Stimulated activated memory B cell treated with anti-CD40 and anti-IgM and Interleukin-4, amounts not matched to agents 10 μg/mL and 1 μg/mL and 100 μg/mL, for 72 hours (primary cell): Measurements from ENCODE around the gene NRK.

ENCODE experiments used
- ATAC-seq: fragments of 150-1000 bp; cut with Tn5 transposase; 2 replicates; pipeline ENCODE4 v1.10.0; 2021
- H3K27ac Mint-ChIP-seq: one replicate; pipeline ENCODE4 v1.8.0; 2022; ENCODE audit warnings: mild to moderate bottlenecking, mixed read lengths
- H3K27me3 Mint-ChIP-seq: one replicate; pipeline ENCODE4 v1.8.0; 2022; ENCODE audit warnings: mixed read lengths
- H3K36me3 Mint-ChIP-seq: one replicate; pipeline ENCODE4 v1.8.0; 2022; ENCODE audit warnings: mixed read lengths
- H3K4me1 Mint-ChIP-seq: one replicate; pipeline ENCODE4 v1.8.0; 2022; ENCODE audit warnings: mixed read lengths
- H3K4me3 Mint-ChIP-seq: one replicate; pipeline ENCODE4 v1.8.0; 2022; ENCODE audit warnings: mild to moderate bottlenecking, moderate library complexity, mixed read lengths
- H3K9me3 Mint-ChIP-seq: one replicate; pipeline ENCODE4 v1.8.0; 2022; ENCODE audit warnings: mixed read lengths

Gene NRK

DNA sequence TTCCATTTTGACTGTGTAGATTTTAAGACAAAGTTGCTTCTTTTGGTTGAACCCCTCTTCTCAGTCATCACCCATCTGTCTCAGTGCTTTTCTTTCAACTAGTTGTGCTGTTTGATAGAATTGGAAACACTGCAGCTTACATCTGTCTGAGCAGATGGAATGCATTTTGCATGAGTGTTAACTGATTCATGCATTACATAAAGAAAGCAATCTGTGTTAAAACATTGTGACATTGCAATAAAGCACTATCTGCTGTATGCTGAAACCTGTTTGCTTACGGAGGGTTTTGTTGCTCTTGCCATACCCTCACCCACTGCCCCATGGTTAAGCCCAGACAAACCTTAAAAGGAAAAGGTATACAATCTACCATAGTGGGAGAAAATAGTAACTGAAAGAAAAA is 47.4 kb downstream of the NRK start:
- H3K9me3 Mint-ChIP-seq = no peaks in the 10 kb centered on the region
- H3K4me1 Mint-ChIP-seq = no peaks in the 10 kb centered on the region
- no peaks in the 10 kb centered on the region for H3K27me3 Mint-ChIP-seq
- no peaks in the 10 kb centered on the region for H3K36me3 Mint-ChIP-seq
- H3K27ac Mint-ChIP-seq = no peak overlapping the region
- no peak overlapping the region for H3K4me3 Mint-ChIP-seq
- no peak for ATAC-seq

DNA sequence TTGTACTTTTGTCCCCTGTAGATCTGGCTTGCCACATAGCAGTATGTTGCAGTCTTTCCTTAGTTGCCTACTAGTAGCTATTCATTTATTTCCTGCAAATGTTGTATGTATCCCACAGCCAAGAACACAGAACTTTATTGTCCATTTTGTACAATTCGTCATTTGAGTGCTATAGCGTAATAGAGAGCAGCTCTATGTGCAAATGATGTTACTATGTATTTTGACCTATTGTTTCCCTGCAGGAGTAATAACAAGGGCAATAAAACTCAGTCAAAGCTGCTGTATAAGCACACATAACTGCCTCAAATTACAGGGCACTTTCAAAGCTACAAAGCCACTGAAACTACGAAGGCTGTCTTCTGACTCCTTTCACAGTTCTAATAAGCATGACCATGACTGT is 48.1 kb downstream of the NRK start:
- Mint-ChIP-seq H3K36me3 (no peaks in the 10 kb centered on the region), H3K27me3 (no peaks in the 10 kb centered on the region), H3K4me3 (no peak overlapping the region), H3K27ac (no peak overlapping the region), H3K9me3 (no peaks in the 10 kb centered on the region), H3K4me1 (no peaks in the 10 kb centered on the region)
- no peak for ATAC-seq

DNA sequence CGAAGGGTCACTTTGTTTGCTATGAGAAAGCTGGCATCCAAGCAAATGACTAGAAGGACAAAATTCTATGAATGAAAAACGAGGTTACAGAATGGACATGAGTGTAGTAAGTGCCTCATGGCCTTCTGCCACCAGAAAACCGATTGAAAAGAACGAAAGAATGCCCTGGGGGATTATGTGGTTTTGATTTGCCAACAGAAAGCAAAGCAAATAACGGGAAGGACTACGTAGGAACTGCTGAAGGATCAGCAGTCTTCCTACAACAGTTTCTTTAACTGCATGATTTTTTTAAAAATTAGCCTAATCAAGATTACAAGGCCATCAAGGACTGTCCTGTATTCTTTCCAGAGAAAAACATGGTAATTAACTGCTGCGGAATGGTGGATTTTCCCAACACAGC is 50.6 kb downstream of the NRK start:
- no peak overlapping the region for H3K4me3 Mint-ChIP-seq
- no peaks in the 10 kb centered on the region for H3K9me3 Mint-ChIP-seq
- no peak for ATAC-seq
- H3K4me1 Mint-ChIP-seq = no peaks in the 10 kb centered on the region
- no peaks in the 10 kb centered on the region for H3K36me3 Mint-ChIP-seq
- no peaks in the 10 kb centered on the region for H3K27me3 Mint-ChIP-seq
- H3K27ac Mint-ChIP-seq = no peak overlapping the region

DNA sequence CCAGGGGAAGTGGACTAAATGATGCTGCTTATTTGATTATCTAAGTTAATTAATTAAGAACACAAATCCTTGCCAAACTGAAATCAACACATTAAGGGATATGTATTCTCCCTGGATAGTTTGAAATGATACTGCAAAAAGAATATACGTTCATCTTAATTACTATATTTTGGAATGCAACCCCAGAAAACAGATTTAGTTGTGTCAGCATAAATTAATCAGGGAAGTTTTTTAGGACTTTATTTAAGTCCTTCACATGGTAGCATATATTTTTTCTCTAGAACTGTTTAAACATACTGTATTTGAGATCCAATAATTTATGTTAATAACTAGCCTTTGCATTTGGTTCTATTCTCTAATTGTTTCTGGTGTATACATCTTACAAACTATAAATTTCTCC is 52.5 kb downstream of the NRK start:
- Mint-ChIP-seq H3K9me3 (no peaks in the 10 kb centered on the region), H3K4me1 (no peaks in the 10 kb centered on the region), H3K4me3 (no peak overlapping the region), H3K36me3 (no peaks in the 10 kb centered on the region), H3K27me3 (no peaks in the 10 kb centered on the region), H3K27ac (no peak overlapping the region)
- ATAC-seq = no peak

DNA sequence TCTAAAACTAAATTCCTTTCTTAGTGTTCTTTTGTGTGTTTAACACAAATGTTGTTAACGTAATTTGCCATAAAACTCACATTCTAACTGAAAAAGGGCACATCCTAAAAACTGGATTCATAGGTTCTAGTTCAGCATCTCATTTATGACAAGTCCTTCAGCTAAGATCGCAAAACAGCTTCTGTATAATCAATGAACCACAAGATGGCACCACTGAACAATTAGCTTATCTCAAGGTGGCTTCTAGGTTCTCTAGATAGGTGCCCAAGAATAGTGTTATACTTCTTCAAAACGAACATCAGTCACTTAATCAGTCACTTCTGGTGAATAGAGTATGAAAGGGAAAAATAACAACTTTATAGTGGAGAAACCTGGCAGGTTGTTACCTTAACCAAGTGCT is 54.3 kb downstream of the NRK start:
- H3K4me1 Mint-ChIP-seq = no peaks in the 10 kb centered on the region
- no peak overlapping the region for H3K4me3 Mint-ChIP-seq
- H3K9me3 Mint-ChIP-seq = no peaks in the 10 kb centered on the region
- H3K27me3 Mint-ChIP-seq = no peaks in the 10 kb centered on the region
- no peak for ATAC-seq
- H3K27ac Mint-ChIP-seq = no peak overlapping the region
- H3K36me3 Mint-ChIP-seq = no peaks in the 10 kb centered on the region

DNA sequence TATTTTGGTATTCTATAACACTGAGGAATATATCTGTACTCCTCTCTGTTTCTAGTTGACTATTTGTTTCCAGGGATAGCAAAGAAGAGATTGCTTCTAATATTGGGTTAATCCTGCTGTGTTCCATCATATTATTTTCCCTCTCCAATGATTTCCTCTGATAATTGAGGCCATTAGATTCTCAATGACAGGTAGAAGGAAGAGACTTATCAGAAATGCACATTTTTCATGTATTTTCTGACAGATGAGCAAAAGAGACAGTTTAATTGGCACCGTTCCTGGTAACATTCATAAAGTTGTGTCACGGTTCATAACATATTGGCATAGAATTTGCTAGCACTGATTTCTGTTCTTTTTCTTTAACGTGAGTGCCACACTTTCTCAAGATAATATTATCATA is 58.2 kb downstream of the NRK start:
- no peaks in the 10 kb centered on the region for H3K4me1 Mint-ChIP-seq
- no peak for ATAC-seq
- H3K27me3 Mint-ChIP-seq = no peaks in the 10 kb centered on the region
- H3K27ac Mint-ChIP-seq = no peak overlapping the region
- no peaks in the 10 kb centered on the region for H3K9me3 Mint-ChIP-seq
- H3K36me3 Mint-ChIP-seq = no peaks in the 10 kb centered on the region
- no peak overlapping the region for H3K4me3 Mint-ChIP-seq

DNA sequence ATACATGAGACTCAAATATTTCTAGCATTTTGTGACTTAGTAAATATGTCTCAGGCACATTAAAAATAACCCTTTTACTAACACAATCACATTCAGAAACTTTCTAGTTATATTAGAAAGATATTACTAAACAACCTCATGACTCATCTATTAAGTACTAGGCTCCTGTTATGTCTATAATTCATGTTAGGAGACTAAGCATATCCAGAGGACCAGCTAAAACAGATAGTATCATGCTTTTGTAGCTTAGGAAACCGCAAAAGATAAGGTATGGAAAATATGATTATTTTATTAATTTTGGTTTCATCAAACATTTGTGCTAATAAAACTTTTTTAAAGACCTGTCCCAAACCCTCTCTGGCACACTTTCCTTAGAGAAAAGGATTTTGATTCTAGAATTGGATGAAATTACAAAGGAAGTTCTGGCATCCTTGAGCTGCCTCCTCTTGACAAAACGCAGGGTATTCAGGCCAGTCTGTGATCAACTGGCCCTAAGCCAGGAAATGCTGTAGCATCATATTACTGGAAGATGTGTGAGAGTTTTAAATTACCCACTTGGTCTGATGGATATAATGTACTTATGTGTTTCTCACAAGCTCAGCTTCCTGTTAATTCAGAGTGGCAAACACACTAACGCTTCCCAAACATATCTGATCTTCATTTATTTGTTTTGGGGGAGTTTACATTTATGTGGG is 60.4 kb downstream of the NRK start:
- H3K9me3 Mint-ChIP-seq = no peaks in the 10 kb centered on the region
- no peaks in the 10 kb centered on the region for H3K4me1 Mint-ChIP-seq
- H3K4me3 Mint-ChIP-seq = no peak overlapping the region
- H3K36me3 Mint-ChIP-seq = no peaks in the 10 kb centered on the region
- no peaks in the 10 kb centered on the region for H3K27me3 Mint-ChIP-seq
- H3K27ac Mint-ChIP-seq = no peak overlapping the region
- ATAC-seq = no peak

DNA sequence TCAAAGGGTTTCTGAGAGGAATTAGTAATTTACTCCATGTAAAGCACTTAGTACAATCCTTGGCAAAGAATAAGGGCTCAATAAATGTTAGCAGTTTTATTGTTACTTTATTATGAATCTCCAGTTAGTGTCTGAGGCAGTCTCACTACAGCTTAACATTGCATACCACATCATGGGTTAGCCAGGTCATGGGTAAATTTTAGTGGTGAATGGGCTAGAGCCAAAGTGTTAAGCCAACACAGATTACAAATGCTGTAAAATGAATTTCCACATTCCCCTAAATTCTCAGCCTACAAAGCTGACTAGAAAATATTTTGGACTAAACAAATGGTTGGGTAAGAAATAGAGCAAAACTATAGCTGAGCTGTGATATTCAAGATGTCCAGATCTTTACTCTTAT is 72.4 kb downstream of the NRK start:
- H3K27ac Mint-ChIP-seq = no peak overlapping the region
- ATAC-seq = no peak
- no peak overlapping the region for H3K4me3 Mint-ChIP-seq
- H3K27me3 Mint-ChIP-seq = no peaks in the 10 kb centered on the region
- H3K4me1 Mint-ChIP-seq = no peaks in the 10 kb centered on the region
- no peaks in the 10 kb centered on the region for H3K36me3 Mint-ChIP-seq
- H3K9me3 Mint-ChIP-seq = no peaks in the 10 kb centered on the region

DNA sequence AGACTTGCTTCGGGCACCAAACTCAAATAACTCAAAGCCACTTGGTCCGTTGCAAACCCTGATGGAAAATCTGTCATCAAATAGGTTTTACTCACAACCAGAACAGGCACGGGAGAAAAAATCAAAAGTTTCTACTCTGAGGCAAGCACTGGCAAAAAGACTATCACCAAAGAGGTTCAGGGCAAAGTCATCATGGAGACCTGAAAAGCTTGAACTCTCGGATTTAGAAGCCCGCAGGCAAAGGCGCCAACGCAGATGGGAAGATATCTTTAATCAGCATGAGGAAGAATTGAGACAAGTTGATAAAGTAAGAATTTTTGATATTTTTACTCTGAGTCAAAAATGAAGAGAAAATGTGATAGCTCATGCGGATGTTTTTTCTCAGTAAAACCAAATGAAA is 87.2 kb downstream of the NRK start:
- Mint-ChIP-seq H3K4me1 (no peaks in the 10 kb centered on the region), H3K9me3 (no peaks in the 10 kb centered on the region), H3K27ac (no peak overlapping the region), H3K27me3 (no peaks in the 10 kb centered on the region), H3K36me3 (no peaks in the 10 kb centered on the region), H3K4me3 (no peak overlapping the region)
- ATAC-seq = no peak

DNA sequence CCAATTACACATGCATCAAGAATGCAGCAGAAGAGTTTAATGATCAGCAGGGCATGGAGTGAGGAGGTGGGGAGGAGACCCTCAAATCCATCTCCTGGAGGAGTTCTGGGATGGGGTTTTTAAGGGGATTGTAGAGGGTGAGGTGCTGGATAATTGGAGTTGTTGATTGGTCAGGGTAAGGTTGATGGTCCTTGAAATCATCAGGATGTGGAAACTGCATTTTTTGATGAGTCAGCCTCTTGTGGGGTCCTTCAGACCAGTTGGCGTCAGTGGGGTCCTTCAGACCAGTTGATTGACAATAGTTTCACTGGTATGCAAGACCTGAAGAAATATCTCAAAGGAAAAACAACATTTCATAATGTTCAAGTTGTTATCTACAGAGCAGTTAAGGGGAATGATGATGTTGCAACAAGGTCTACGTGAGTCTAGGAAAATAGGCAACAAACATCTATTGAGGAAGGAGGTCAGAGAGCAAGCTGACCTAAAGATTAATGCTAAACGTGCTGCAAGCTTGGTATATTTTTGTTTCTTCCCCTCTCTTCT is 88.3 kb downstream of the NRK start:
- no peaks in the 10 kb centered on the region for H3K9me3 Mint-ChIP-seq

DNA sequence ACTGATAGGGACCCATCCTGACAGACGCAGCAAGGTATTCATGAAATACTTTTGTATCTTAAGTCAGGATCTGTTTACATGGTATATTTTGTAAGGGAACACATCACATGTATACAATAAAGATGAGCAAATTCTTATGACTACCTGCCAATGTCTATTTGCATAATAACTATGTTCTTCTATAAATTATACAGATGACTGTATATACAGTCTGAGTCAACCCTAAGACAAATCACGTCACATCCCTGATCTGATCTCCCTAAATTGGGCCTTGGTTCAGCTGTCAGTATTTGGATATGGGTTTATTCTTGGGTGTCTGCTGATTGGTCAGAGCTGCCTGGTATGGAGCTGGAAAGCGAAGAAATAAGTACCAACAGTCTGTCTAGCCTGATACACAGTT is 122.9 kb downstream of the NRK start:
- no peak for ATAC-seq
- H3K4me3 Mint-ChIP-seq = no peak overlapping the region
- H3K36me3 Mint-ChIP-seq = no peaks in the 10 kb centered on the region
- no peaks in the 10 kb centered on the region for H3K27me3 Mint-ChIP-seq
- no peaks in the 10 kb centered on the region for H3K4me1 Mint-ChIP-seq
- peaks cover 2% of the 10 kb centered on the region for H3K9me3 Mint-ChIP-seq
- no peak overlapping the region for H3K27ac Mint-ChIP-seq

More for the DNA sequence above, 88.3 kb downstream of the NRK start:
- ATAC-seq = no peak
- Mint-ChIP-seq H3K4me1 (no peaks in the 10 kb centered on the region), H3K27me3 (no peaks in the 10 kb centered on the region), H3K27ac (no peak overlapping the region), H3K4me3 (no peak overlapping the region), H3K36me3 (no peaks in the 10 kb centered on the region)

DNA sequence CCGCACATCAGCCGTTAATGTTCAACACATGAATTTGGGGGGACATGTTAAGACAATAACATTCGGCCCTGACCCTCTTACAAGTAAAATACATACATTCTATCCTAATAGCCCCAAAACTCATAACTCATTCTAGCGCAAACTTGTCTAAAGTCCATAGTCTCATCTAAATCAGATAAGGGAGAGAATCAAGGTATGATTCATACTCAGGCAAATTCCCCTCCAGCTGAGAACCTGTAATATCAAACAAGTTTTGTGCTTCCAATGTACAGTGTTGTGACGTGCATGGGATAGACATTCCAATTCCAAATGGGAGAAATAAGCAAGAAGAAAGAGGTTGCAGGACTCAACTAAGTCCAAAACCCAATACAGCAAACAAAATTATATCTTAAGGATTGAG is 147.1 kb downstream of the NRK start:
- Mint-ChIP-seq H3K4me1 (no peaks in the 10 kb centered on the region), H3K36me3 (no peaks in the 10 kb centered on the region), H3K4me3 (no peak overlapping the region), H3K9me3 (no peaks in the 10 kb centered on the region), H3K27me3 (no peaks in the 10 kb centered on the region), H3K27ac (no peak overlapping the region)
- ATAC-seq = no peak

DNA sequence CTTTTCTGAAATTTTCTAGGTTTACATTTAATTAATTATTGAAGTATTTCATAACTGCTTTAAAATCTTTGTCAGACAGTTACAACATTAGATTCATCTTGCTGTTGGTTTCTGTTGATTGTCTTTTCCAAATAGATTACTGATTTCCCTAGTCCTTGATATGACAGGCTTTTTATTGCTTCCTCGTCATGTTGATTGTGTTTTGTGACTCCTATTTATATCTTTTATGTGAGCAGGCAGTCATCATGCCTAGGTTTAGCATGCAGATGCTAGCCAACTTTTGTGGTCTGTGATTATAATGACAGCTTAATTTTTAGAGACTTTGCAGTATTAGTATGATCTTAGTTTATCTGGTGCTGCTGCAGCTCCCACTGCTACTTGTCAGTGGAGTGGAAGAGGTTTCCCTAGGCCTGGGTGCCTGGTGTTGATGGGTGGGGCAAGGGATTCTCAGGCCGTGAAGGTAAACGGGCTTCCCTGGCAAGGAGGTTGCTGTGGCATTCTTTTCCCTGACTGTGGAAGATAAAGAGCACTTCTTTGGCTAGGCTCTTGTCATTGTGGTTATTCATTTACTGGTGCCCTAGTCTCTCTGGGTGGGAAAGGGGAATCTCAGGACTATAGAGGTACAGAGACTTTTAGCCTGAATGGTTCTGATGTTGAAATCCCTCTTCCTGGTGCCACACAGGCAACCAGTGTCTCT is 150.5 kb downstream of the NRK start:
- H3K36me3 Mint-ChIP-seq = no peaks in the 10 kb centered on the region
- no peak overlapping the region for H3K27ac Mint-ChIP-seq
- H3K4me3 Mint-ChIP-seq = no peak overlapping the region
- H3K27me3 Mint-ChIP-seq = no peaks in the 10 kb centered on the region
- H3K4me1 Mint-ChIP-seq = no peaks in the 10 kb centered on the region
- ATAC-seq = no peak
- peaks cover 4% of the 10 kb centered on the region for H3K9me3 Mint-ChIP-seq

DNA sequence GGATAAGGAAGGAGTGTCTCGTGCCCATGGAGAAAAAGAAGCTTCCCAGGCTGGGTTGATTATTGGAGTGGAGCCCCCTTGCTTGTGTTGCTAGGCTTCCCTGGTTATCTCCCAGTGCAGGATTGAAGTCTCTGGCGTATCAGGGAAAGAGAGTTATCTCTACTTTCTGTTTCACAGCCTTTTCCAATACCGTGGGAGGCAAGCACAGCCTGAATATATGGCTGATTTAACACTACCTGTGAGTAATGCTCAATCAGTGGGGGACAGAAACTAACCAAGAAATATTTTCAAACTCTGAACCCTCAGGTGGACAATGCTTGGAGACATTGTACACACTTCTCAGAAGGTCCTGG is 151.0 kb downstream of the NRK start:
- Mint-ChIP-seq H3K36me3 (no peaks in the 10 kb centered on the region), H3K27me3 (no peaks in the 10 kb centered on the region), H3K27ac (no peak overlapping the region), H3K9me3 (peaks cover 4% of the 10 kb centered on the region), H3K4me3 (no peak overlapping the region), H3K4me1 (no peaks in the 10 kb centered on the region)
- ATAC-seq = no peak

DNA sequence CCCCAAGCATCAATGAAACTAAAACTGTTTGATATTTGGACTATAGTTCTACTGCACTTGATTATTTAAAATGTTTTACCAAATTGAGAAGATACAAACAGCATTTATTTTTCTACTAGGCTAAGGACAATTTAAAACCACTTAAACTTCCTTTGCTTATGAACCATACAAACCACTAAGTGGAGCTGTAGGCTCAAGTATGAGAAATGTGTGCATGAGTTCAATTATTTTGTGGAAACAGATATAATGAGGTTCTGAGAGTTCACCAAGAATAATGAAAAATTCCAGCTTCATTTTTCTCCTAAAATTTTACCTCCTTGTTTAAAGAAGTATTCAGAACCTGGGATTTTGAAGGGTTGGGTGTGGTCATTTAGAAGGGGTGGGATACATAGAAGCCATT is 153.0 kb downstream of the NRK start:
- Mint-ChIP-seq H3K4me1 (no peaks in the 10 kb centered on the region), H3K27ac (no peak overlapping the region), H3K9me3 (peaks cover 4% of the 10 kb centered on the region), H3K27me3 (no peaks in the 10 kb centered on the region), H3K4me3 (no peak overlapping the region), H3K36me3 (no peaks in the 10 kb centered on the region)
- no peak for ATAC-seq

DNA sequence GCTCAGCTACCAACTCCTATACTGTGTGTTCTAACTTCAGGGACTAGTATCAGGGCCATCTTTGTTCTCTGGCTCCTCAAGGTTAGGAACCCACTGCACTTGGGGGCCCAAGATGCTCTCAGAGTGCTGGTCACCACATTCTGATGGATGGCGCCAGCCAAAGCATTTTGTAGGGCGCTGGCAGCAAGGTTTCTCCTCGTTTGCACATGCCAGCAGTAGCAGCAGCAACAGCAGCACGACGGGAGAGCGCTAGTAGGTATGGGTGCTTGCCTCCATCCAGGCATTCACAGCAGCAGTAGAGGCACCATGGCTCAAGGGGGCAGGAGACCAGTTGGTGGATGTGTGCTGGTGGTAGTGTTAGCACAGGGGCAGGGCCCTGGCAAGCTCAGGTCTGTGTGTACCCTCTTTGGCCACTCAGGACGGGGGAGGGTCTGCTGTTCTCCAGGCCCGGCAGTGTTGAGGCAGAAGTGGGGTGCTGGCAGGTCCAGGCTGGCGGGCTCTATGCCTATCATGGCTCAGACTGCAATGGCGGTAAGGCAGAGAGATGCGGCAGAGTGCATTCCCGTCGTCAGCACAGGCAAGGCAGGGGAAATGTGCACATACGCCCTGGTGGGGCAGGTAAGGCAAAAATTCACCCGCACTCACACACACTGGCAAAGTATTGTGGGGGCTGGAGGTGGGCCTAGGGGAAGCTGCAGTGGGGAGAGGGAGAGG is 159.6 kb downstream of the NRK start:
- Mint-ChIP-seq H3K27ac (no peak overlapping the region), H3K9me3 (peaks cover 4% of the 10 kb centered on the region), H3K4me3 (no peak overlapping the region), H3K27me3 (no peaks in the 10 kb centered on the region), H3K36me3 (no peaks in the 10 kb centered on the region), H3K4me1 (no peaks in the 10 kb centered on the region)
- ATAC-seq = no peak
